ENCODE results near the gene SIX3.

The SIX3 gene

DNA sequence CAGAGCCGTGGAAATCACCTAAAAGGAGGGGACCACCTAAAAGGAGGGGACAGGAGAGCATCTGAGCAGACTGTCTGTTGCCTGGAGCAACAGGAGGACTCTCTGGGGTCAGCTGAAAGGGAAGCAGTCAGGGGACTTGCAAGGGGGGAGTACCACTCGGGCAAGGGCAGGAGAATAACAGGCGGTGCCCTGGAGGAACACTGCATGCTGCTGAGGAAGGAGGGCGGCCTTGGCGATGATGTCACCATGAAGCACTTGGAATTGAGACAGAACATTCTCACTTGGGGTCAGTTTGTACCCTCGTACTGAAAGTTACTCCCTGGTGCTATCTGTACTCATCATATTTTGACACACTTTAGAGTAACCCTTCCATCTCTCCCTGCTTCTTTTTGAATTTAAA, 18.4 kb downstream of the SIX3 start:
- DNase-seq, result no peak

DNA sequence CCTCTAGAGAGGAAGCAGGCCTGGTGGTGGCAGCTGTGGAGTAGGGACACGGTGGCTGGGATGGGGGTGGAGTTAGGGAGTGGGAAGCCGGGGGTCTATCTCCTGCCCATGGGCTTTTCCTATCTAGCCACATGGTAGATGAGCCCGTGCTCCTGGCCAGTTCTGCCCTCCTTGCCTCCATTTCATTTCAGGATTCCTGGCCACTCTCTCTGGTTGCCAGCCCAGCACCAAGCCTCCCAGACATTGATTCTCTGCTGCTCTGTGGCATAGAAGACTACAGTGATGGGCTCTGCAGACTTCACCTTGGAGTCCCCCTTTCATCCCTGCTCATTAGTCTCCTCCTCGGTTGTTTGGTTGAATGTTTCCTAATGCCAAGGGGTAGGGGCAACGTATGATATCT, 19.4 kb downstream of the SIX3 start:
- DNase-seq, result no peak

DNA sequence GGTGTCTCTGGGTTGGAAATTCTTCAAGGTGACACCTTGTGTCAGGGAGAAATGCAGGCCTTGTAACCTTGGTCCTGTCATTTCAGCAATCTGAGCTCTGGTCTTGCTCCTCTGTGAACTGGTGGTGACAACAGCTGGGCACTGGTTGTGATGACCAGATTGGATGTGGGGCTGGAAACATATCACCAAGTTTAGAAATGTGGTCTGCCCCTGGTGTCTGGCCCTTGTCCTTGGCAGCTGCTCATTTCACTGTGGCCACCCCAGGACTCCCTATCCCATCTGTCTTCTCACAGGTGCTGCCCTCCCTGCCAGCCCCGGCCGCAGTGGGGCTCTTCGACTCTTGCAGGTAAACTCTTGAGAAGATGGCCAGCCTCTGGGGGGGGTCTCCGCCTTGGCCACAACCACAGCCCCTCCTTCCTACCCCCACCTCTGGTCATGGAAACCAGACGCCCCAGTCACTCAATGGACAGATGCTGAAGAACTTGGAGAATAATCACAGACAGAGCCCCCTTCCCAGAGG, 20.7 kb downstream of the SIX3 start:
- DNase-seq, result no peak

DNA sequence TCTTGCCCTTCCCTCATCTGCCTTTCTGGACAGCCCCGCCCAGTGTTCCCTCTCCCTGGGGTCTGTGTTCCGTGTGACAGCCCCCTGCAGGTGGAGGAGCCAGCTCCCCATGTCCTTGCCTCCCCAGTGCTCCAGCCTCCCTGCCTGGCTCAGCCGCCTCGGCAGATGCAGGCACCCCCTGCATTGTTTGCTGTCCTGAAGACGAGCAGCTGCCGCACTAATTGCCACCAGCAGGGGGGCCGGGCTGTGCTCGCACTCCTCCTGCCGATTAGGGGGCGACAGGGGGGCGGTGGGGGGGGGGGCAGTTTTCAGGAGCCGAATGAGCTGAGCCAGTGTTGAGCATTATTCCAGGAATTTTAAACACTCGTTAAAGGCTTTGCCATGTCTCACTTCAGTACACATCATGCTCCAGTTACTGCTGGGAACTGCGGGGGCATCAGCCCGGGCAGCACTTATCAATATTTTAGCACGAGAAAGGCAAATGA, 23.3 kb downstream of the SIX3 start:
- DNase-seq, result no peak

DNA sequence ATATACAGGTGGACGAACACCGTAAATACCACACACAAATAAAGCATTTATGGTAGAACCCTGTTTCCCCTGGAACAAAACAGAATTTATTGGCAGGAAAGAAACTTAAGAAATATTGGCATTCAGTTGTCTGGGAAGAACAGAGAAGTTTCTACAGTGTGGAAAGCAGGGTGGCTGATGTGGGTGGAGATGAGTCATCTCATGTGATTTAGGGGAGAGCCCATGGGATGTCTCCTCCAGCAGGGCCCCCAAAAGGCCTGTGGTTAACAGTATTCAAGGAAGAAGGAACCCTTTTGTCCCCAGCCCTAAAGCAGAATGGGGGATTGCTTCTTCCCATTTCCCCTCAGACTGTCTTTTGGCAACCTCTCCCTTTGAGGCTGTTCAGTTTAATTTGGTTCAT, 24.2 kb downstream of the SIX3 start:
- peak; percentile 85 for DNase-seq

DNA sequence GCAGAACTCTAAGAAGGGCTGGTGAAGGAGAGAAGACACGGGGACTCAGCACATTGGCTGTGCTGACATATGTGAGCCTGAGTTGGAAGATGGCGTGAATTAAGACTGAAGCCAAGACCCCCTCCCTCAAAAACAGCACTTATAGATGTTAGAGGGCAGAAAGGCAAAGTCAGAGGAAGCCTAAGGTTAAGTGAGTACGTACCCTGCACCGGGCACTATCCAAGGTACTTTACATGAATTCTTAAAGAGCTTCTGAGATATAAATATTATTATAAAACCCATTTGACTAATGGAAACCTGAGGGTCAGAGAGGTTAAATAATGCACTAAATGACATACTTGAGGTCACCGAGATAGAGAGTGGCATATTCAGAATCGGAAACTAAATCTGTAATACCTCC, 25.6 kb downstream of the SIX3 start:
- no peak for DNase-seq

DNA sequence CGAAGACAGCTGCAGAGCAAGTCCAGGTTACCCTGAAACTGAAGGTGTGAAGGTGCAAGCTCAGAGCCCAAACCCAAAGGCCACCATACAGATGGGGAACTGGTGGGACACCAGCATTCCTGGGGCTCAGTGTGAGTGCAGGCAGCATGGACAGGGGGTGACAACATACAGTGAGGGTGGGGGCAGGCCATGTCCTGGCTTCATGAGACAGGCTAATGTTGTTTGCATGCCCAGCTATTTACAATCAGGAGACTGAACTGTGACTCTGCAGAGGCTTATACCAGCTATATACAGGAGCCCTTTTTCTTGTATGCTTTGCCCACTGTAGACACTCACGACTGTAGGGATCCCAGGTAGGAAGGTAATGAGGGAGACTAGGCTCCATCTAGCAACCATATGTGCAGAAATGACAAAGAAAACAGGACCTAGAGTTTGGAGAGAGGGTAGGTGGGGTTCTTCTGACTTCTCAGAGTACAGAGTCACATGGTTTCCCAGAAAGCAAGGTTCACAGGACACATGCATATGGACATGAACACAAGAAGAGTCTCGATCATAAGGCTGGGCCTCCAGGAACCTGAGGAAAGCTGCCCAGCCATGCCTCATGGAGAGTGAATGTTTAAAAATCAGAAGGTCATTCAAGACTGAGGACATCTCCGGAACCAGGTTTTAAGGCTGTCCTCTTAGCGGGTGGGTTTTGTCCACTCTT, 26.4 kb downstream of the SIX3 start:
- DNase-seq, result no peak

DNA sequence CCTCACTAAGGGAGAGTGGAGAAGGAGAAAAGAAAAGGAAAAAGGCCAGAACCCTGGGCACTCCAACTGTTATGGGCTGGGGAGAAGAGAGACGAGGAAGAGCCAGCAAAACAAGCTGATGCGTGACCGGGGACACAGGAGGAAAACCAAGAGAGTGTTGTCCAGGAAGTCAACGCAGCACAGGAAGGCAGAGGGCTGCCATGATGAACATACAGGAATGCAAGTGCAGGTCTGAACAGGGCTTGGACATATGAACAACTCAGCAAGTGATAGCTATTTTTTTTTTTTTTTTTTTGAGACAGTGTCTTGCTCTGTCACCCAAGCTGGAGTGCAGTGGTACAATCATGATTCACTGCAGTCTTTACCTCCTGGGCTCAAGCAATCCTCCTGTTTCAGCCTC, 28.4 kb downstream of the SIX3 start:
- DNase-seq, result no peak

DNA sequence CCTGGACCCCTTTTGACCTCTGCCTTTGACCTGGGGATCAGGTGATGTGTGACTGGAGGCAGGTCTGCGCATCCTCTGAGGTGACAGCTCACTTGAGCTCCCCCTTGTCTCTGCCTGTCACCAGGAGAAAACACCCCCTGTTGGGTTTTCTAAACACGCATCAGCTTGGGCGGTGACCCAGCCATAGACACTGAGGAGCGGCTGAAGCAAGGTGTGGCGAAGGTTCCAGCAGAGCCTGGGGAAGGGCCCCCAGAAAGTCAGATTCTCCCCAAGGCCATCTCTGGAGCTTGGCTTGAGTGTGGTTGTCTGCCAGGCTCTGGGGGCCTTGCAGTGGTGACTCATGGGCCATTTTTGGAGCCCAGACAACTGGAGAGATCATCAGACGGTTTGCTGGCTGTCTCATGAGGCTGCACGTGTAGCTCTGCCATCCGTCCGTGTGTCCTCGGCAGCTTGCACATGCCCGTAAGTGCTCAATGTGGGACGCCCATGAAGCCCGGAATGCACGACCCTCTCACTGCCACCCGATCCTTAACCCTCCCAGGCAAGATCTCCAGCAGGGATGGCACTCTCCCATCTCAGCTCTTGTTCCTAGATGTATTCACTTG, 29.4 kb downstream of the SIX3 start:
- no peak for DNase-seq

DNA sequence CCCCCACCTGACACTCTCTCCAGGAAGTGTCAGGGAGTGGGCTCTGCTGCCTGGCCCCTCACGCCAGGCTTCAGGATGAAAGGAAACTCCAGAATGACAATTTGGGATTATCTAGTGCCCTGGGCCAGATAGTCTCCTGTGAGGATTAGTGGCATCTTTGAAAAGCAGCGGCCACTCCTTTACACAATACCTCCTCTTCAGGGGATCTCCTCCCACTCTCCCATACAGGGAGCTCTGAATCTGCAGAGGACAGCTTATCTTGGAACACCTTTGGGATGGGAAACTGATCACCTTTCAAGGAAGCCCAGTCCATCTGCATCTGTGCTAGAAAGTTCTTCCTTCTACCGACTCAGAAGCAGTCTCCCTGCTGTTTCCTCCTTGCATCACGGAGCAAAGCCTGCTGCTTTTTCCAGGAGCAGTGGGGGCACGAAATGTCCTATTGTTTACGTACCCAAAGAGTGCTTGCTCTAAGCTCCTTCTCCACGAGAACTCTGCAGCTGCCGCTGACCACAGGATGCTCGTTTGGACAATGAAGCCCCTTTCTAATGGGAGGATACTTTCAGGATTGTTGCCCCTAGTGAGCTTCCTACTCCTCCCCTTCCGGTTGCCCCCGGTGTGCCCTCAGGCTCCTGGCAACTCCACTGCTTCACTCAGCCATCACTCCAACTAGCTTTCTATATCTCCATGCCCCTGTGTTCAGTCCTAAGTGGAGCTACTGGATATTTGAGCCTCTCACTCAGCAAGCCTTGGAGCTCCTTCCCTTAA, 31.5 kb downstream of the SIX3 start:
- DNase-seq, result no peak

DNA sequence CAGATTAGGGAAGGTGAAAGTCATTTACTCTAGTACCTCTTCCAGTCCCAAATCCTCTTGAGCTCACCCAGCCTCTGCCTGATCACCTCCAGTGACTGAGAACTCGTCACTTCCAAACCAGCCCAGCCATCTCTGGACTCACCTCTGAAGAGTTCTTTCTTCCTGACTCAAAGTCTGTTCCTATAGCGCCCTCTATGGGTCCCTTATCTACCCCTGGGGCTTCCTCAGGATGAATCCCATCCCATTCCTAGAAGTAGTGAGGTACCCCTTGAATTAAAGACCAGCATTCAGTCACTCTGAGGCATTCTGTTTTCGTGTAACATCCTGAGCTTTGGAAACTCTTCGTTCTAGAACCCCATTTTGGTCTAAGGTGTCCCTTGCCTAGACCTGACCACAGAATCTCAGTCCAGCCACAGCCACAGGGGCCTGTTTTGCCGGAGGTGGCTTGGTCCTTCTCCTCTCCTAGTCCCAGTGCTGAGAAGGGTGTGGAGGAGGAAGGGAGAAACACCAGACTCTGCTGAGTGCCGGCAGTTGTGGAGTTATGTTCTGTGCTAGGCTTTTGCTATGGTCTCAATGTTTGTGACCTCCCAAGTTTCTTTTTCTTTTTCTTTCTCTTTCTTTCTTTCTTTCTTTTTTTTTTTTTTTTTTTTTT, 32.7 kb downstream of the SIX3 start:
- peak; percentile 71 for DNase-seq

DNA sequence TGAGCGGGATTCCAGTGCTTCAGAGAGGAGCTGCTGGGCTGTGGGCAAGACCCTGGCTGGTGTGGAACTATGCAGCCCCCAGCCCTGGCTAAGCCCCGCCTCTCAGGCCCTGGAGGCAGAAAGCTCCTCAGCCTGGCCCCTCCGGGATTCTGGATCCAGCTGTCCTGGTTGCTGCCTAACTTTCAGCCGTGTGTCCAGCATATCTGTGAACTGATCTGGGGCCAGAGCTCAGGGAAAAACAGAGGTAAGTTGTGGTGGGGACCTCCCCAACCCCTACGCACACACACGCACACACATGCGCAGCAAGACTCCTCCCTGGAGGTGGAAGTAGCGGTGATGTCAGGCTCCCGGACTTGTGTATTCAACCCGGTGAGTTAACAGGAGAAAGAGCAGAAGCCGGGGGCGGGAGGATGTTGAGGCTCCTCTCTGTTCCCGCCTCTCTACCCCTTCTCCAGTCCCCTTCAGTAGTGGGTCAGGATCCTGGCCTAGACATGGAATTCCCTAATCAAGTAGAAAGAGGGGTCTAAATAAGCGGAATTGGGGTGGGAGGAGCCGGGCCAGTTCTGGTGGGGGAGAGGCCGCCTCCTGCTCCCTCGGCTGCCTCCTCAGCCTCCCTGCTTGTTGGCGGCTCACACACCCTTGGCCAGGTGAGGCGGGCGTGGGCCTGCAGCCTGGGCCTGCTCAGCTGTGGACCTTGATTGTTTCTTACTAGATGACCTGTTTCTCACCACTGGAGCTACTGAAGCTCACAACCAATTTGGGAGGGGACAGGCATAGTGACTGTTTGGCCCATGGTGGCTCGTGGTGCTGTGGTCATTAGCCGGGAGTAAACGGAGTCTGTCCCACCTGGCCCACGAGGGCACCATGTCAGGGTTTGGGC, 34.3 kb downstream of the SIX3 start:
- no peak for DNase-seq

DNA sequence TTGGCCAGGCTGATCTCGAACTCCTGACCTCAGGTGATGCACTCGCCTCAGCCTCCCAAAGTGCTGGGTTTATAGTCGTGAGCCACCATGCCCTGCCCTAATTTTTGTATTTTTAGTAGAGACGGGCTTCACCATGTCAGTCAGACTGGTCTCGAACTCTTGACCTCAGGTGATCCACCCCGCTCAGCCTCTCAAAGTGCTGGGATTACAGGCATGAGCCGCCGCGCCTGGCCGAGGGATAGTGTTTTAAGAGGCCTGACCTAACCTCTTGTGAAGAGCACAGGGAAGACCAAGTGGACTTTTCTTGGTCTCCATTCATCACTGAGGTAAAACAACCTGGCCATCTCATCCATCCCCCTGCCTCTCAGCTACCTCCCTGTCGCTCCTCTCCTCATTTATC, 38.1 kb downstream of the SIX3 start:
- no peak for DNase-seq

DNA sequence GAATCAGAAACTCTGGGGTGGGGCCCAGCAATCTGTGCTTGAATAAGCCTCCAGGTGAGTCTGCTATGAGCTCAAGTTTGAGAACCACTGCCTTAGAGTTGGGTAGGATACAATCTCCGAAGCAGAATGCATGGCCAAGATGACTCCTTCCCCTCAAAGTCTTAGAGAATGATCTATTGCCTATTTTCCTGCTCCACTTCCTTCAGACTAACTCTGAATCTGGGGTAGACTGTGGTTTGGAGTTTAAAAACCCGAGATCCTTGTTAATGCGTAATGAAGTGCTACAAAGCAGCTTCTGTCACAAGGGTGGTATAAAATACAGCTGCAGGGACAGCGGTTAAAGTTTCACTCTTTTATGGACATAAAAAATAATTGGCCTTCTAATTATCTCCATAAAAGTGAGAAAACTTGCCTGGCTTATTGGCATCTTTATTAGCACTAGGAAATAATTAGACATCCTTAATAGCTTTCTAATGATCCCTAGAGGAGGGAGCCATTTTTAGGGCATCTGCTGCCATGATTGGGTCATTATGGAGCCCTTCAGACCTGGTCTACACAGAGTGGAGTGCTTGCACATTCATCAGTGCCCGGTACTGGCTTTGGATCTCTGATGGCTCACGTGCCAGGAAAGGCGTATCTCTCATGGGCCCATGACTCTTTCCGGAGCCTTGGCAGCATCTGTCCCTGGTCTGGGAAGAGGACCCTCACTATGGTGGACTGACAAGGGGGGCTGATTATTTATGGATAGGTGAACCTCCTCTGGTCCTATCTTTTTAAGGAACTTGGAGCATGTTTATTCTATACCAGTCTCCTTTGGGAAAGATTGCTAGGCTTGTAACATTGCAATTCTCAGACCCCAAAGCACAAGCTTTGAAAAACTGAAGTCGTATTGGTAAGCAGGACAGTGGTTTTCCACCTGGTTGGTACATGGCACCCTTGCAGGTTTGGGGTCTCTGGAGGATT, 39.5 kb downstream of the SIX3 start:
- no peak for DNase-seq

DNA sequence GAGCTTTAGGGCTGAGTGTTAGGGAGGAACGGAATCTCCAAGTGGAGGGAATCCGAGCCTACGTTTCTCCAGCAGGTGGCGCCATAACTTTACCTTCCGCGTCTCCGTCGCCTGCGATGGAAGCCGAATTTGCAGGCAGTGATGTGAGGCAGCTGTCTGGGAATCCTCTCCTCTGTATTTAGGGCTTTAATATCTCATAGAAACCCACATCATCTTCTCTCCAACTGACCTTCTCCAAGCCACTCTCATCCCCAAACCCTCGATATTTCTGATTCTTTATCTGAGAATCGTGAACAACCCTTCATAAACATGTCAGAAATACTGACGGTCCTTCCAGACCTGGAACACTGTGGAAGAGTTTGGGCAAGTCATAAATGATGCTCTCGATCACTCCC, 40.2 kb downstream of the SIX3 start:
- peak; percentile 58 for DNase-seq

DNA sequence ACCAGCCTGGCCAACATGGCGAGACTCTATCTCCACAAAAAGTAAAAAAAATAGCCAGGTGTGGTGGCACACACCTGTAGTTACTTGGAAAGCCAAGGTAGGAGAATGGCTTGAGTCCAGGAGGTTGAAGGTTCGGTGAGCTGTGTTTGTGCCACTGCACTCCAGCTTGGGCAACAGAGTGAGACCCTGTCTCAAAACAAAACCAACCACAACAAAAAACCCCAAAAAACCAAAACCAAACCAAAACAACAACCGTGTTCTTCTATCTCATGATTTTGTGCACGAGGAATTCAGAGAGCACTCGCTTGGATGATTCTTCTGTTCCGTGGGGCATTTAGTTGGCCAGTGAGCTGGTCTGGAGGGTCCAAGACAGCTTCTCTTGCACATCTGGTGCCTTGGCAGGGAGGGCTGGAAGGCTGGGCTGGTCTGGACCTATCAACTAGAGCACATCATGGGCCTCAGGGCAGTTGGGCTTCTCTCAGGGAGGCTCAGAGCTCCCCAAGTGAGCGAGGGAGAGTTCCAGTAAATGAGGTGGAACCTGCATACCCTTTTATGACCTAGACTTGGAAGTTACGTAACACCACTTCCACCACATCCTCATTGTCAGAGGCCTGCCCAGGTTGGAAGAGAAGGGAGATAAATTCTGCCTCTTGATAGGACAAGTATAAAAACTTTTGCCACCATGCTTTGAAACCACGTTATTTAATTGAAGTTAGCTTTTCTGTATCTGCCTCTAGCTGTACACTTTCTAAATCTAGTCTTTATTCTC, 42.5 kb downstream of the SIX3 start:
- DNase-seq, result no peak

DNA sequence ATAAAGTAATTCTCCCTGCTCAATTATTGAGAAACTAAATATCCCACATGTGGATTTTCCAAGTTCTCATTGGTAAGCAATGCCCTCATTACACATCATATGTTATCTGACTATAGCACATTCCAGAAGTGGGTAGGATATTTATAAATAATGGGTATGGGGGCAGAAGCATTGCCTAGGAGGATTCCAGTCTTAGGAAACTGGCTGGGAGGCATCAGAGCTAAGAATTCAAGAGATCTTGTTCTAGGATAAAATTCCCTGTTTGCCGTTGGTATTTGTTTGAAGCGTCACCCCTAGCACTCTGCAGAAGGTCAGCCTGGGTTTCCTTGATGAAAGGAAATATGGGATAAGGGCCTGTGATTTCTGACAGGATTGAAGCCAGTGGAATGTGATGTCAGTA, 47.7 kb downstream of the SIX3 start:
- DNase-seq, result no peak

DNA sequence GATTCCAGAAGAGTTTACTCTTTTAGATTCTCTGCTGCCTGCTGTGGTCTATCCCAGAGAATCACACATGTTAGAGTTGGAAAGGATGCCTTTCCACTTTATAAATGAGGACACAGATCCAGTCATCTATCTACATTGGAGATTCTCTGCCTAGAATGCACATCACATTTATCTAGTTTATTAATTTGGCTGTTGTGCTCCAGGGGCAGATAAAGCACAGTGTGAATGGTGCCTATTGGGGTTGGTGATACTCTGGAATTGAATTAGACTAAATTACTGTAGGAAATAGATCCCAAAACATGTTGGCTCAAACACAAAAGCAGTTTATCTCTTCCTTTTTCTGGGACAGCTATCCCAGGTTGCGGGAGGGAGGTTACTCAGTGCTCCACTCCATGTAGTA, 52.9 kb downstream of the SIX3 start:
- no peak for DNase-seq
